H9 (cell line): Measurements from ENCODE around the gene F2. TPM values are rescaled to one million over a fixed set of nuclear protein-coding genes. Genes with fewer than 3 reads are reported as not detected.

ENCODE experiments used
- DNase-seq: peaks from one replicate; pipeline ENCODE4 v3.0.0-alpha.2; 2017
- H2AFZ ChIP-seq: one replicate; pipeline ENCODE4 v1.6.1; 2013; ENCODE audit warnings: mild to moderate bottlenecking, low read length, control low read depth, moderate library complexity
- H2AK5ac ChIP-seq: 2 replicates; pipeline ENCODE4 v1.6.1; 2013; ENCODE audit warnings: low read length, control low read depth, mixed read lengths; ENCODE audit not compliant: insufficient read length
- H2BK120ac ChIP-seq: one replicate; pipeline ENCODE4 v1.6.1; 2013; ENCODE audit warnings: low read depth, mild to moderate bottlenecking, low read length, control low read depth, inconsistent platforms; ENCODE audit not compliant: poor library complexity, severe bottlenecking
- H2BK12ac ChIP-seq: 2 replicates; pipeline ENCODE4 v1.6.1; 2013; ENCODE audit warnings: low read length, control low read depth, mixed read lengths, low read depth; ENCODE audit not compliant: insufficient read length
- H2BK15ac ChIP-seq: 2 replicates; pipeline ENCODE4 v1.6.1; 2013; ENCODE audit warnings: low read depth, low read length, control low read depth
- H2BK20ac ChIP-seq: one replicate; pipeline ENCODE4 v1.6.1; 2013; ENCODE audit warnings: low read depth, mild to moderate bottlenecking, low read length, control low read depth, inconsistent platforms; ENCODE audit not compliant: poor library complexity, severe bottlenecking
- H2BK5ac ChIP-seq: 2 replicates; pipeline ENCODE4 v1.6.1; 2013; ENCODE audit warnings: low read length, control low read depth, mixed read lengths; ENCODE audit not compliant: insufficient read length
- H3K14ac ChIP-seq: 2 replicates; pipeline ENCODE4 v1.6.1; 2013; ENCODE audit warnings: low read length, control low read depth; ENCODE audit not compliant: insufficient read depth
- H3K18ac ChIP-seq: 2 replicates; pipeline ENCODE4 v1.6.1; 2013; ENCODE audit warnings: low read depth, mild to moderate bottlenecking, mixed read lengths, low read length, control low read depth; ENCODE audit not compliant: insufficient read length
- H3K23ac ChIP-seq: 2 replicates; pipeline ENCODE4 v1.6.1; 2013; ENCODE audit warnings: low read length, control low read depth, mixed read lengths, low read depth; ENCODE audit not compliant: insufficient read length
- H3K23me2 ChIP-seq: 2 replicates; pipeline ENCODE4 v1.6.1; 2013; ENCODE audit warnings: low read depth, mild to moderate bottlenecking, mixed read lengths, low read length, control low read depth; ENCODE audit not compliant: insufficient read length, poor library complexity, severe bottlenecking
- H3K27ac ChIP-seq: 2 replicates; pipeline ENCODE4 v1.5.1; 2013; ENCODE audit warnings: low read length, control low read depth, mixed read lengths, low read depth; ENCODE audit not compliant: insufficient read length
- H3K27me3 ChIP-seq: 2 replicates; pipeline ENCODE4 v1.6.1; 2013; ENCODE audit warnings: low read length, control low read depth, inconsistent platforms; ENCODE audit not compliant: insufficient read depth
- H3K4ac ChIP-seq: 2 replicates; pipeline ENCODE4 v1.6.1; 2013; ENCODE audit warnings: low read depth, mild to moderate bottlenecking, control low read depth, inconsistent platforms, low read length, moderate library complexity
- H3K4me1 ChIP-seq: 2 replicates; pipeline ENCODE4 v1.6.1; 2013; ENCODE audit warnings: low read length, control low read depth, inconsistent platforms; ENCODE audit not compliant: insufficient read depth
- H3K4me2 ChIP-seq: 2 replicates; pipeline ENCODE4 v1.6.1; 2013; ENCODE audit warnings: low read length, control low read depth, mixed read lengths; ENCODE audit not compliant: insufficient read length, insufficient read depth
- H3K56ac ChIP-seq: 2 replicates; pipeline ENCODE4 v1.6.1; 2013; ENCODE audit warnings: low read depth, mild to moderate bottlenecking, mixed read lengths, low read length, control low read depth; ENCODE audit not compliant: insufficient read length
- H3K79me1 ChIP-seq: 2 replicates; pipeline ENCODE4 v1.6.1; 2013; ENCODE audit warnings: low read depth, mild to moderate bottlenecking, moderate library complexity, low read length, control low read depth, inconsistent platforms; ENCODE audit not compliant: insufficient read depth, poor library complexity, severe bottlenecking
- H3K79me2 ChIP-seq: 2 replicates; pipeline ENCODE4 v1.6.1; 2013; ENCODE audit warnings: low read length, control low read depth, inconsistent platforms; ENCODE audit not compliant: insufficient read depth
- H3K9ac ChIP-seq: 2 replicates; pipeline ENCODE4 v1.6.1; 2013; ENCODE audit warnings: low read length, control low read depth, mixed read lengths; ENCODE audit not compliant: insufficient read length; ENCODE audit errors: extremely low read depth
- H3K9me3 ChIP-seq: one replicate; pipeline ENCODE4 v1.6.1; 2013; ENCODE audit warnings: low read depth, low read length, inconsistent platforms; ENCODE audit not compliant: control insufficient read depth
- H3T11ph ChIP-seq: one replicate; pipeline ENCODE4 v1.6.1; 2013; ENCODE audit warnings: mild to moderate bottlenecking, low read length, control low read depth, inconsistent platforms
- H4K20me1 ChIP-seq: one replicate; pipeline ENCODE4 v1.6.1; 2013; ENCODE audit not compliant: control insufficient read depth, insufficient read length, insufficient read depth
- H4K5ac ChIP-seq: 2 replicates; pipeline ENCODE4 v1.6.1; 2013; ENCODE audit warnings: low read depth, mild to moderate bottlenecking, mixed read lengths, low read length, control low read depth; ENCODE audit not compliant: insufficient read length
- H4K8ac ChIP-seq: replicated peaks from 2 replicates; pipeline ENCODE4 v1.6.1; 2013; ENCODE audit warnings: low read length, control low read depth, mixed read lengths, low read depth; ENCODE audit not compliant: insufficient read length
- H4K91ac ChIP-seq: 2 replicates; pipeline ENCODE4 v1.6.1; 2013; ENCODE audit warnings: low read depth, mild to moderate bottlenecking, moderate library complexity, mixed read lengths, low read length, control low read depth; ENCODE audit not compliant: insufficient read length
- H3K27ac Mint-ChIP-seq, 3 experiments: 2 replicates in 2 of 3; 3 replicates in 1 of 3; pipeline ENCODE4 v1.8.0; 2020 to 2021; ENCODE audit warnings: mixed read lengths in 3 of 3, mild to moderate bottlenecking in 1 of 3, moderate library complexity in 1 of 3
- H3K27me3 Mint-ChIP-seq: 2 replicates; pipeline ENCODE4 v1.8.0; 2021; ENCODE audit warnings: low read depth, mild to moderate bottlenecking, moderate library complexity, mixed read lengths
- H3K36me3 Mint-ChIP-seq, 3 experiments: 2 replicates in 2 of 3; 3 replicates in 1 of 3; pipeline ENCODE4 v1.8.0; 2020 to 2021; ENCODE audit warnings: low read depth in 3 of 3, mixed read lengths in 3 of 3; ENCODE audit not compliant: insufficient read depth in 1 of 3
- H3K4me1 Mint-ChIP-seq, 2 experiments: 2 replicates each; pipeline ENCODE4 v1.8.0; 2020; ENCODE audit warnings: mixed read lengths in 2 of 2
- H3K4me3 Mint-ChIP-seq, 2 experiments: 2 replicates in 1 of 2; 3 replicates in 1 of 2; pipeline ENCODE4 v1.8.0; 2020 to 2021; ENCODE audit warnings: mild to moderate bottlenecking in 2 of 2, mixed read lengths in 2 of 2, moderate library complexity in 1 of 2
- H3K9me3 Mint-ChIP-seq, 2 experiments: 2 replicates in 1 of 2; 3 replicates in 1 of 2; pipeline ENCODE4 v1.8.0; 2020; ENCODE audit warnings: mild to moderate bottlenecking in 2 of 2, mixed read lengths in 2 of 2, moderate library complexity in 1 of 2
- CTCF ChIP-seq: fragments of 200-600 bp; sonication (generic); conservative IDR thresholded peaks from 3 replicates; pipeline ENCODE4 v1.8.0; 2021; ENCODE audit warnings: antibody characterized with exemption, mild to moderate bottlenecking
- WGBS: extraction: QIAGEN DNeasy Blood & Tissue Kit; methylation state at CpG from one replicate; pipeline ENCODE4 v1.1.7; 2013; ENCODE audit warnings: missing lambda C conversion rate, low lambda C conversion rate, mixed read lengths; ENCODE audit not compliant: insufficient read length; ENCODE audit errors: extremely low coverage; 5-methylcytosine and 5-hydroxymethylcytosine counted together
- total RNA-seq: library from RNA; stranded (reverse); gene quantifications from 2 replicates; pipeline ENCODE4 v1.2.1, GENCODE V29; 2021

The F2 gene
- total RNA-seq, 1 experiment from 2014 or later, result not detected

DNA sequence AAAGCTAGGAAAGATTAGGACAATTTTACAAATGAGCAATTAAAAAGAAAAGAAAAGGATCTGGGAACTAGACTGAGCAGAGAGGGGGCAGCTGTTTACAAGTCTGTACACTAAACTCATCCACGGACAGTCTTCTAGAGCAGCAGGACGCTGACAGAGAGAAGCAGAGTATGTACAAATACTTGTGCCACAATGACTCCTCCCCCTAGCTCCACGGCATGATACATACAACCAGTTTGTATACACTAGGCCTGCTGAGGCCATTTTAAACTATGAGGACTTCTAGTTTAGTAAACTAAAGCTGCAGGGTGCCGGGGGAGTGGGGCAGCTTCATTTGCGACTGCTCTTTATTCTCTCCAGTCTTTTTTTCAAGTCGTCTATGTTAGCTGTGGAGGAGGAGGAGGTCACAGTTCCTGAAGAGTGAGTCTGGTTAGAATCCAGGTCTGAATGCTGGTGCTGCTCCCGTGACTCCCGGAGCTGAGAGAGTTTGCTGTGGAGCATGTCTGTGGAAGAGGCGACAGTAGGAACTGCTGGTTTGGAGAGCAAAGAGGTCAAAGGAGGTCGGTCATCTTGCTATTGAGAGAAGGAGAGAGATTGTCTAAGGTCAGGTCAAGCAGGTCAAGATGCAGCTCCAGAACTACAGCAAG lies 24.8 kb downstream of the F2 start:
- DNase-seq, result no peak
- H3K4me1 Mint-ChIP-seq, result peaks cover 4 to 7% of the 10 kb centered on the region in 2 experiments
- Histone ChIP-seq H3K27me3 (no peaks in the 10 kb centered on the region), H2BK5ac (no peak overlapping the region), H2BK12ac (no peak overlapping the region), H2AK5ac (no peak overlapping the region), H3K56ac (no peak overlapping the region), H3K18ac (no peak overlapping the region), H2BK15ac (no peak overlapping the region), H3K9me3 (no peaks in the 10 kb centered on the region), H3K23me2 (no peaks in the 10 kb centered on the region), H3K27ac (no peak overlapping the region), H3K14ac (no peak overlapping the region), H4K5ac (no peak overlapping the region), H3K4ac (no peak overlapping the region), H3K4me2 (no peak overlapping the region), H3T11ph (no peak overlapping the region), H4K8ac (no peak overlapping the region), H4K91ac (no peak overlapping the region), H3K79me2 (no peaks in the 10 kb centered on the region), H3K79me1 (no peaks in the 10 kb centered on the region), H3K4me1 (no peaks in the 10 kb centered on the region), H2AFZ (no peak overlapping the region), H2BK120ac (no peak overlapping the region), H3K9ac (no peak overlapping the region), H4K20me1 (no peaks in the 10 kb centered on the region), H2BK20ac (no peak overlapping the region), H3K23ac (no peak overlapping the region)
- H3K4me3 Mint-ChIP-seq, result no peak overlapping the region
- WGBS, result no CpG with 5 or more reads among the region's 10 CpGs
- H3K27ac Mint-ChIP-seq, result peak overlapping the region in 1 of 3 experiments; percentile 48; a peak in 1 of 7 replicates
- peaks cover 49 to 78% (median 67%) of the 10 kb centered on the region in 3 experiments; a peak in 6 of 7 replicates for H3K36me3 Mint-ChIP-seq
- no peaks in the 10 kb centered on the region for H3K27me3 Mint-ChIP-seq
- TF ChIP-seq CTCF, result no peak
- H3K9me3 Mint-ChIP-seq, result no peaks in the 10 kb centered on the region
